ENCODE results near the gene CD101. TPM values are rescaled to one million over a fixed set of nuclear protein-coding genes. Genes with fewer than 3 reads are reported as not detected.

The CD101 gene
- total RNA-seq, result 0.09 and 0.12 TPM in 2 replicates

GRCh38 chr1:117001254-117001927, at the start of gene CD101:
Gene CD101, plus strand, starts transcription at chr1:117001760. Its CDS starts 58 bp downstream, at chr1:117001818.

GRCh38 chr1:117059678-117060440, 58.3 kb downstream of the CD101 start, which contains the start of gene TTF2:
Gene TTF2, plus strand, starts transcription at chr1:117060326. Its CDS starts 21 bp downstream, at chr1:117060347.

Other genes starting within 250 kb of the CD101 start
- gene CD2, start 247.3 kb upstream of the CD101 start, total RNA-seq, result not detected in 2 replicates
- gene PTGFRN, start 91.8 kb upstream of the CD101 start, total RNA-seq, result 58.3 and 83.4 TPM in 2 replicates
- gene TTF2, start 58.6 kb downstream of the CD101 start, total RNA-seq, result 5.4 and 7.1 TPM in 2 replicates
- 2.1 and 3.0 TPM in 2 replicates for gene TRIM45, start 120.0 kb downstream of the CD101 start, total RNA-seq
- gene VTCN1, start 209.2 kb downstream of the CD101 start, total RNA-seq, result not detected in 2 replicates